ENCODE data around the gene OR6S1.

DNA sequence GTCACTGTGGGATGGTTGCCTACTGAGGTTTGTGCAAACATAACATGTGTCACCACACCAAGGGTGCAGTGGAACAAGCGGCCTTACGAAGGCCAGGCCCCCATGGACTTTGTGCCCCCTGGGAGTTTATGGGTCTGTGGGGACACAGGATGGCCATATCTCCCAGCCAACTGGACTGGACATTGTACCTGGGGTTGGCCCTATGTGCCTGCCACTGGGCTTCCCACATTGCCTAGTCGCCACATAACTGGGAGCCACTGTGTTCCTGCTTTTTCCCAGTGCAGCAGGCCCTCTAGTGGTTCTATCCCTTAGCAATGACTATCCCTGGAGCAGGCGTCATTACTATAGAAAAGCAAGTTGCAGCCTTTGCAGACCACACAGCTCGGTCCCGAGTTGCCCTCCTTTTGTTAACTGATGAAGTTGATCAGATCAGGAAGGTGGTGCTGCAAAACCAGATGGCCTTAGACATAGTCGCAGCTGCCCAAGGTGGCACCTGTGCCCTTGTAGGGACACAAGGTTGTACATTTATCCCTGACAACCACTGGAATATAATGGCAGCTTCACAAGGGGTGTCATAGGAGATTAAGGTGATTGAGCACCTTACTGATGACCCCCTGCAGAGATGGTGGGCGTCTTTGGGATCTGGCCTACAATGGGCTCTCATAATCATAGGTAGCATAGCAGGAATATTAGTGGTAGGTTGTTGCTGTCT, 35.1 kb downstream of the OR6S1 start:
- TF ChIP-seq CTCF (IDR thresholded peaks at IDR 0.05) (peak; percentile 81), ZFX (IDR thresholded peaks at IDR 0.05; ENCODE audit: borderline replicate concordance) (no peak)

All from 22Rv1 (cell line).